Hepatocyte (in vitro differentiated cells): ENCODE results near the gene UAP1. TPM values are rescaled to one million over a fixed set of nuclear protein-coding genes. Genes with fewer than 3 reads are reported as not detected.
"Not testable (repeated sequence)": the region's sequence is repeated elsewhere in the genome, so short reads cannot be mapped to it uniquely, and the experiment has no call there.

Source experiments
- DNase-seq: peaks from one replicate; pipeline ENCODE4 v3.0.0-alpha.2; 2016; ENCODE audit warnings: low spot score
- H2AFZ ChIP-seq: fragments of 200-600 bp; sonication (generic); 2 replicates; pipeline ENCODE4 v1.6.0; 2016; ENCODE audit warnings: antibody characterized with exemption, mild to moderate bottlenecking
- H3K27ac ChIP-seq: fragments of 200-600 bp; sonication (generic); 2 replicates; pipeline ENCODE4 v1.5.1; 2016; ENCODE audit warnings: mild to moderate bottlenecking
- H3K27me3 ChIP-seq: fragments of 200-600 bp; sonication (generic); 2 replicates; pipeline ENCODE4 v1.6.1; 2016
- H3K36me3 ChIP-seq: fragments of 200-600 bp; sonication (generic); replicated peaks from 2 replicates; pipeline ENCODE4 v1.5.1; 2016; ENCODE audit warnings: low read depth; ENCODE audit not compliant: insufficient read depth
- H3K4me1 ChIP-seq: fragments of 200-600 bp; sonication (generic); 2 replicates; pipeline ENCODE4 v1.5.1; 2016; ENCODE audit warnings: mild to moderate bottlenecking, moderate library complexity; ENCODE audit not compliant: insufficient read depth
- H3K4me2 ChIP-seq: fragments of 200-600 bp; sonication (generic); 2 replicates; pipeline ENCODE4 v1.6.0; 2016
- H3K4me3 ChIP-seq: fragments of 200-600 bp; sonication (generic); 2 replicates; pipeline ENCODE4 v1.5.1; 2016; ENCODE audit warnings: mild to moderate bottlenecking
- H3K79me2 ChIP-seq: fragments of 200-600 bp; sonication (generic); 2 replicates; pipeline ENCODE4 v1.6.0; 2017; ENCODE audit warnings: mild to moderate bottlenecking
- H3K9me2 ChIP-seq: fragments of 200-600 bp; sonication (generic); replicated peaks from 2 replicates; pipeline ENCODE4 v1.6.0; 2017; ENCODE audit warnings: mild to moderate bottlenecking; ENCODE audit not compliant: insufficient read depth
- H3K9me3 ChIP-seq: fragments of 200-600 bp; sonication (generic); 2 replicates; pipeline ENCODE4 v1.5.1; 2016; ENCODE audit warnings: low read depth, mild to moderate bottlenecking
- H4K20me1 ChIP-seq: fragments of 200-600 bp; sonication (generic); 2 replicates; pipeline ENCODE4 v1.6.0; 2016; ENCODE audit warnings: mild to moderate bottlenecking; ENCODE audit not compliant: insufficient read depth, poor library complexity, severe bottlenecking
- EZH2 ChIP-seq: fragments of 200-600 bp; sonication (generic); IDR thresholded peaks from 2 replicates; pipeline ENCODE4 v1.6.1; 2016; ENCODE audit warnings: antibody characterized with exemption, mild to moderate bottlenecking, borderline replicate concordance
- EZH2phosphoT487 ChIP-seq: fragments of 200-600 bp; sonication (generic); IDR thresholded peaks from one replicate; pipeline ENCODE4 v1.6.1; 2018; ENCODE audit warnings: antibody characterized with exemption, mild to moderate bottlenecking, low read depth, moderate library complexity; ENCODE audit not compliant: unreplicated experiment, severe bottlenecking
- WGBS: methylation state at CpG from one replicate; pipeline ENCODE4 v1.1.6; 2016; ENCODE audit warnings: low lambda C conversion rate; ENCODE audit errors: missing lambda C conversion rate; 5-methylcytosine and 5-hydroxymethylcytosine counted together
- polyA plus RNA-seq: library from polyadenylated mRNA; unstranded; fragments of >200 nt; fragmentation: Nextera tagmentation; extraction: Ambion mirVana; gene quantifications from 2 replicates; pipeline ENCODE4 v1.2.1, GENCODE V29; 2016
- total RNA-seq: library from RNA; depleted of rRNA; stranded (reverse); fragments of >200 nt; gene quantifications from 2 replicates; pipeline ENCODE4 v1.2.3, GENCODE V29; 2014
- TF ChIP-seq, protein P1 (sequence below): fragments of 200-600 bp; sonication (generic); IDR thresholded peaks from 2 replicates; pipeline ENCODE4 v1.5.1; 2016; ENCODE audit warnings: antibody characterized with exemption, mild to moderate bottlenecking; ENCODE audit not compliant: poor library complexity

Gene UAP1
- total and polyA plus RNA-seq, 2 experiments from 2014 or later: 57.4 to 65.2 TPM

DNA sequence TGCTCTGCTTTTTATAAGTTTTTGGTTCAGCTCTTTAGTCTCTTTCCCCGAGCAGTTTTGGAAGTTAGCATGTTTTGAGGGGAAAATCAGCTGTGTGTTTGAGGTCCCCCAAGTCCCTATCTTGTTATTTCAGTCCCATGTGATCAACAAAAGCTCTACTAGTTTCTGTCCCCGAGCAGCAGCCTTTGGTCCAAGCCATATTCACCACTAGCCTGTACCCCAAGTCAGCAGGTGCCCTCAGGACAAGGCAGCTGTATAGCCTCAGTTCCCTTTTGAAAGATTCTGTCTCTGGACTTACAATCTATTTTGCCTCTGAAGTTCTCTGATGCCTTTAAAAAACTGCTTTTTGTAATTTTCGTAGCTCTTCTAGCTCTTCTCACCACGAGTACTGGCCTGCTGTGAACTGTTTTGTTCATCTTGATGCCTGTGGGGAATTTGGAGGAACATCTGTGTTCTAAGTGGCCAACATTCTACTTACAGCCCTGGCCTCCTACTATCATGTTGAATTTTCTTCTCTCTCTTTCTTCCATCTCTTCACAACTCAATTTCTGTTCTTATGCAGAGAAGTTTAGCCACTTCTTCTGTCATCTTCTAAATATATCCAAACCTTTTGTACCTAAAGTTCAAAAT is 16.7 kb downstream of the UAP1 start:
- Histone ChIP-seq H3K79me2 (peaks cover 27% of the 10 kb centered on the region), H3K4me3 (no peak overlapping the region), H3K9me3 (no peaks in the 10 kb centered on the region), H3K36me3 (no peaks in the 10 kb centered on the region), H3K9me2 (no peaks in the 10 kb centered on the region), H3K27ac (no peak overlapping the region), H3K4me2 (no peak overlapping the region), H4K20me1 (no peaks in the 10 kb centered on the region), H3K27me3 (no peaks in the 10 kb centered on the region), H3K4me1 (no peaks in the 10 kb centered on the region), H2AFZ (no peak overlapping the region)
- 84% methylated on average over 4 of the region's 4 CpGs for WGBS
- DNase-seq: no peak
- TF ChIP-seq EZH2: no peak
- TF ChIP-seq, protein P1, sequence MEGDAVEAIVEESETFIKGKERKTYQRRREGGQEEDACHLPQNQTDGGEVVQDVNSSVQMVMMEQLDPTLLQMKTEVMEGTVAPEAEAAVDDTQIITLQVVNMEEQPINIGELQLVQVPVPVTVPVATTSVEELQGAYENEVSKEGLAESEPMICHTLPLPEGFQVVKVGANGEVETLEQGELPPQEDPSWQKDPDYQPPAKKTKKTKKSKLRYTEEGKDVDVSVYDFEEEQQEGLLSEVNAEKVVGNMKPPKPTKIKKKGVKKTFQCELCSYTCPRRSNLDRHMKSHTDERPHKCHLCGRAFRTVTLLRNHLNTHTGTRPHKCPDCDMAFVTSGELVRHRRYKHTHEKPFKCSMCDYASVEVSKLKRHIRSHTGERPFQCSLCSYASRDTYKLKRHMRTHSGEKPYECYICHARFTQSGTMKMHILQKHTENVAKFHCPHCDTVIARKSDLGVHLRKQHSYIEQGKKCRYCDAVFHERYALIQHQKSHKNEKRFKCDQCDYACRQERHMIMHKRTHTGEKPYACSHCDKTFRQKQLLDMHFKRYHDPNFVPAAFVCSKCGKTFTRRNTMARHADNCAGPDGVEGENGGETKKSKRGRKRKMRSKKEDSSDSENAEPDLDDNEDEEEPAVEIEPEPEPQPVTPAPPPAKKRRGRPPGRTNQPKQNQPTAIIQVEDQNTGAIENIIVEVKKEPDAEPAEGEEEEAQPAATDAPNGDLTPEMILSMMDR: no peak
- TF ChIP-seq EZH2phosphoT487: no peak

DNA sequence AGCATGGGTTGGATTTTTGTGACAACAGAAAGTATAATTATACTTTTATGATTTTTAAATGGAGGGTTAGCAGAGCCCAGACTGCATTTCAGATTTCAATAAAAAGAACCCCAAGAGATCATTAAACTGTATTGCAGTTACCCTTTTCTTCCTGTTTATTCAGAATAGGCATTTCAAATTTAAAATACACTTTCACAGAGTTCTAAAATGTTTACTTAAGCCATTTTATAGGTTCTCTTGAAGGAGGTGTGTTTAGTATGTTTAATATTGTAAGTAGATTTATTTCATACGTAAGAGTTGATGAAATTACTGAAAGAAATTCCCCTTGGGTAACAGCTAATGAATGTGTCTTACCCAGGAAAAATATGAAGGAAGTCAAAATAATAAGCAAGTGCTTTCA is 17.4 kb downstream of the UAP1 start:
- H3K9me2 ChIP-seq: no peaks in the 10 kb centered on the region
- H3K4me2 ChIP-seq: no peak overlapping the region
- H3K36me3 ChIP-seq: no peaks in the 10 kb centered on the region
- no peaks in the 10 kb centered on the region for H4K20me1 ChIP-seq
- no peak overlapping the region for H3K27ac ChIP-seq
- H3K79me2 ChIP-seq: peaks cover 20% of the 10 kb centered on the region
- H3K27me3 ChIP-seq: no peaks in the 10 kb centered on the region
- no peak overlapping the region for H3K4me3 ChIP-seq
- H2AFZ ChIP-seq: no peak overlapping the region
- no peak for DNase-seq
- 69% methylated on average over 1 of the region's 1 CpG for WGBS
- no peaks in the 10 kb centered on the region for H3K4me1 ChIP-seq
- TF ChIP-seq EZH2phosphoT487: no peak
- TF ChIP-seq EZH2: no peak
- TF ChIP-seq, protein P1: no peak
- H3K9me3 ChIP-seq: no peaks in the 10 kb centered on the region

- no peaks in the 10 kb centered on the region for H4K20me1 ChIP-seq
- no peak overlapping the region for H2AFZ ChIP-seq
- H3K36me3 ChIP-seq: no peaks in the 10 kb centered on the region
- peaks cover 8% of the 10 kb centered on the region for H3K79me2 ChIP-seq
- H3K4me3 ChIP-seq: no peak overlapping the region
- DNase-seq: no peak
- TF ChIP-seq EZH2phosphoT487 (no peak), EZH2 (no peak)
- TF ChIP-seq, protein P1: no peak
- no peak overlapping the region for H3K4me2 ChIP-seq
- no peaks in the 10 kb centered on the region for H3K27me3 ChIP-seq
- H3K9me2 ChIP-seq: no peaks in the 10 kb centered on the region
- no peaks in the 10 kb centered on the region for H3K9me3 ChIP-seq
- no peak overlapping the region for H3K27ac ChIP-seq
- H3K4me1 ChIP-seq: no peaks in the 10 kb centered on the region
Observed at GRCh38 chr1:162580308-162580707, 18.8 kb downstream of the UAP1 start.

GRCh38 chr1:162582901-162583300 is 21.4 kb downstream of the UAP1 start:
- H3K36me3 ChIP-seq, H3K4me1 ChIP-seq, H3K4me2 ChIP-seq, H3K4me3 ChIP-seq, DNase-seq, H3K9me2 ChIP-seq, H3K27ac ChIP-seq, H3K9me3 ChIP-seq, H3K27me3 ChIP-seq, H2AFZ ChIP-seq, H4K20me1 ChIP-seq, H3K79me2 ChIP-seq: not testable (repeated sequence)
- 87% methylated on average over 6 of the region's 6 CpGs for WGBS

DNA sequence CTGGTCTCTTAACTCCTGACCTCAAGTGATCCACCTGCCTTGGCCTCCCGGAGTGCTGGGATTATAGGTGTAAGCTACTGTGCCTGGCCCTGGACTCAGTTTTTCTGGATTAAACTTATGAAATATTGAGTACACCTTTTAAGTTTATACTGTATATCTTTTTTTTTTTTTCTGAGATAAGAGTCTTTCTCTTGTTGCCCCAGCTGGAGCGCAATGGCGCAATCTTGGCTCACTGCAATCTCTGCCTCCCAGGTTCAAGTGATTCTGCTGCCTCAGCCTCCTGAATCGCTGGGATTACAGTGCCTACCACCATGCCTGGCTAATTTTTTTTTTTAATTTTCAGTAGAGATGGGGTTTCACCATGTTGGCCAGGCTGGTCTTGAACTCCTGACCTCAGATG is 23.6 kb downstream of the UAP1 start:
- not testable (repeated sequence) for H4K20me1 ChIP-seq, H3K4me1 ChIP-seq, H3K4me2 ChIP-seq, H3K27ac ChIP-seq, H3K9me3 ChIP-seq, H2AFZ ChIP-seq, DNase-seq, H3K79me2 ChIP-seq, H3K9me2 ChIP-seq, H3K27me3 ChIP-seq, H3K4me3 ChIP-seq, H3K36me3 ChIP-seq
- 100% methylated on average over 4 of the region's 4 CpGs for WGBS
